Trophoblast cell (in vitro differentiated cells and primary cell): ENCODE data around the gene GPBP1L1.

Experiments used
- DNase-seq, 2 donors: peaks; one replicate each; pipeline ENCODE4 v3.0.0-alpha.2; 2016
- H2AFZ ChIP-seq: 2 replicates; pipeline ENCODE4 v1.6.1; 2013; ENCODE audit warnings: low read length, moderate library complexity, mild to moderate bottlenecking; ENCODE audit not compliant: insufficient read depth, poor library complexity
- H2AK5ac ChIP-seq: 2 replicates; pipeline ENCODE4 v1.6.1; 2013; ENCODE audit warnings: mild to moderate bottlenecking, low read length
- H2BK120ac ChIP-seq: 2 replicates; pipeline ENCODE4 v1.6.1; 2013; ENCODE audit warnings: low read length, mild to moderate bottlenecking, moderate library complexity; ENCODE audit not compliant: insufficient read depth, poor library complexity
- H2BK12ac ChIP-seq: 2 replicates; pipeline ENCODE4 v1.6.1; 2013; ENCODE audit warnings: mild to moderate bottlenecking, low read length, moderate library complexity
- H2BK5ac ChIP-seq: 2 replicates; pipeline ENCODE4 v1.6.1; 2013; ENCODE audit warnings: low read length, low read depth, moderate library complexity, mild to moderate bottlenecking; ENCODE audit not compliant: poor library complexity
- H3K14ac ChIP-seq: 2 replicates; pipeline ENCODE4 v1.6.1; 2013; ENCODE audit warnings: mild to moderate bottlenecking, low read length
- H3K18ac ChIP-seq: 2 replicates; pipeline ENCODE4 v1.6.1; 2013; ENCODE audit warnings: mild to moderate bottlenecking, low read length
- H3K23ac ChIP-seq: 2 replicates; pipeline ENCODE4 v1.6.1; 2013; ENCODE audit warnings: low read length
- H3K27ac ChIP-seq: 2 replicates; pipeline ENCODE4 v1.5.1; 2013; ENCODE audit warnings: low read depth, mild to moderate bottlenecking, inconsistent platforms, low read length, moderate library complexity
- H3K27me3 ChIP-seq: 2 replicates; pipeline ENCODE4 v1.6.1; 2013; ENCODE audit warnings: inconsistent platforms, mild to moderate bottlenecking, low read length, moderate library complexity; ENCODE audit not compliant: insufficient read depth
- H3K36me3 ChIP-seq, 2 experiments: 1 replicate in 1 of 2; 2 replicates in 1 of 2; pipeline ENCODE4 v1.6.1; 2013; ENCODE audit warnings: low read length in 2 of 2, mild to moderate bottlenecking in 2 of 2, moderate library complexity in 1 of 2; ENCODE audit not compliant: insufficient read depth in 2 of 2, control insufficient read depth in 1 of 2
- H3K4ac ChIP-seq: 2 replicates; pipeline ENCODE4 v1.6.1; 2013; ENCODE audit warnings: low read depth, mild to moderate bottlenecking, low read length, moderate library complexity
- H3K4me1 ChIP-seq, 2 experiments: 1 replicate in 1 of 2; 2 replicates in 1 of 2; pipeline ENCODE4 v1.6.1; 2013; ENCODE audit warnings: low read length in 2 of 2, mild to moderate bottlenecking in 2 of 2, moderate library complexity in 1 of 2; ENCODE audit not compliant: insufficient read depth in 2 of 2, control insufficient read depth in 1 of 2
- H3K4me2 ChIP-seq: 2 replicates; pipeline ENCODE4 v1.6.1; 2013; ENCODE audit warnings: inconsistent platforms, mild to moderate bottlenecking, low read length, moderate library complexity
- H3K4me3 ChIP-seq: 2 replicates; pipeline ENCODE4 v1.5.1; 2013; ENCODE audit warnings: mild to moderate bottlenecking, low read depth, low read length, inconsistent platforms
- H3K79me1 ChIP-seq: one replicate; pipeline ENCODE4 v1.6.1; 2013; ENCODE audit warnings: low read length
- H3K79me2 ChIP-seq: 2 replicates; pipeline ENCODE4 v1.6.1; 2013; ENCODE audit warnings: low read length, mild to moderate bottlenecking; ENCODE audit not compliant: control insufficient read depth, insufficient read depth, poor library complexity
- H3K9ac ChIP-seq: 2 replicates; pipeline ENCODE4 v1.6.1; 2013; ENCODE audit warnings: mild to moderate bottlenecking, low read length
- H3K9me3 ChIP-seq: 2 replicates; pipeline ENCODE4 v1.6.1; 2013; ENCODE audit warnings: low read depth, mild to moderate bottlenecking, control low read depth, inconsistent platforms, low read length; ENCODE audit not compliant: insufficient read depth
- H4K12ac ChIP-seq: 2 replicates; pipeline ENCODE4 v1.6.1; 2013; ENCODE audit warnings: low read depth, mild to moderate bottlenecking, low read length, moderate library complexity
- H4K8ac ChIP-seq: 2 replicates; pipeline ENCODE4 v1.6.1; 2013; ENCODE audit warnings: low read depth, mild to moderate bottlenecking, low read length, moderate library complexity
- H4K91ac ChIP-seq: one replicate; pipeline ENCODE4 v1.6.1; 2013; ENCODE audit warnings: low read depth, mild to moderate bottlenecking, low read length, moderate library complexity
- WGBS: extraction: QIAGEN DNeasy Blood & Tissue Kit; methylation state at CpG from one replicate; pipeline ENCODE4 v1.1.7; 2013; ENCODE audit warnings: missing lambda C conversion rate; ENCODE audit not compliant: insufficient read length, insufficient coverage; ENCODE audit errors: extremely low coverage; 5-methylcytosine and 5-hydroxymethylcytosine counted together

The GPBP1L1 gene

DNA sequence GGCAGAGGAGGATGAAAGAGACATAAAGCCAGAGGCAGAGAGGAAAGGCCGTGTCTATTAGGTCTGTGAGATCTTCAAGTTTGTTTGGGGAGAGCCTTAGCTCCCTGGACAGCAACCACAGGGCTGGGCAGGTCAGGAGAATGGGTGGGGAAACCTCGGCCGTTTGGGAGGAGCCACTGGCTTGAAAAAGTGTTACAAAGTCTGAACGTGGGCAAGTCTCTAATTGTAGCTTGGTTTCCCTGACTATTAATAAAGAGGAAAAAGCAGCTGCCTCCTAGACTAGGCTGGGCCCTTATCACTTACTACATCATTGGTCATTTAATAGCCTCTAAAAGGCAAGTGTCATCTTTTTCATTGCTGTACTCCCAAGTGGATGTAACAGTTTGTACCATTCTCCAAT is 62.4 kb downstream of the GPBP1L1 start, which contains the start of gene CCDC17:
Gene CCDC17 (minus strand): TSS at position 83 of the 400 bp plus-strand sequence. CDS start 145 bp downstream, outside the sequence.
- H2AK5ac ChIP-seq, result no peak within 1 kb of the TSS
- H4K91ac ChIP-seq, result no peak within 1 kb of the TSS
- no peak within 1 kb of the TSS for H3K27ac ChIP-seq
- H2BK12ac ChIP-seq, result no peak within 1 kb of the TSS
- no peak for DNase-seq
- H3K14ac ChIP-seq, result no peak within 1 kb of the TSS
- no peaks in the 10 kb centered on the region for H3K79me2 ChIP-seq
- H4K12ac ChIP-seq, result no peak within 1 kb of the TSS
- H3K23ac ChIP-seq, result no peak within 1 kb of the TSS
- no peak within 1 kb of the TSS for H3K4me2 ChIP-seq
- H3K36me3 ChIP-seq, result peaks cover 46 to 54% of the 10 kb centered on the region in 2 experiments
- no peak within 1 kb of the TSS for H3K4me3 ChIP-seq
- WGBS, result no CpG with 5 or more reads among the region's 4 CpGs
- H2BK120ac ChIP-seq, result no peak within 1 kb of the TSS
- no peak within 1 kb of the TSS for H3K9ac ChIP-seq
- H4K8ac ChIP-seq, result no peak within 1 kb of the TSS
- no peaks in the 10 kb centered on the region for H3K4me1 ChIP-seq
- H3K4ac ChIP-seq, result no peak within 1 kb of the TSS
- H3K27me3 ChIP-seq, result no peaks in the 10 kb centered on the region
- no peak within 1 kb of the TSS for H2BK5ac ChIP-seq
- no peaks in the 10 kb centered on the region for H3K9me3 ChIP-seq
- H2AFZ ChIP-seq, result no peak within 1 kb of the TSS
- H3K79me1 ChIP-seq, result no peaks in the 10 kb centered on the region
- no peak within 1 kb of the TSS for H3K18ac ChIP-seq

DNA sequence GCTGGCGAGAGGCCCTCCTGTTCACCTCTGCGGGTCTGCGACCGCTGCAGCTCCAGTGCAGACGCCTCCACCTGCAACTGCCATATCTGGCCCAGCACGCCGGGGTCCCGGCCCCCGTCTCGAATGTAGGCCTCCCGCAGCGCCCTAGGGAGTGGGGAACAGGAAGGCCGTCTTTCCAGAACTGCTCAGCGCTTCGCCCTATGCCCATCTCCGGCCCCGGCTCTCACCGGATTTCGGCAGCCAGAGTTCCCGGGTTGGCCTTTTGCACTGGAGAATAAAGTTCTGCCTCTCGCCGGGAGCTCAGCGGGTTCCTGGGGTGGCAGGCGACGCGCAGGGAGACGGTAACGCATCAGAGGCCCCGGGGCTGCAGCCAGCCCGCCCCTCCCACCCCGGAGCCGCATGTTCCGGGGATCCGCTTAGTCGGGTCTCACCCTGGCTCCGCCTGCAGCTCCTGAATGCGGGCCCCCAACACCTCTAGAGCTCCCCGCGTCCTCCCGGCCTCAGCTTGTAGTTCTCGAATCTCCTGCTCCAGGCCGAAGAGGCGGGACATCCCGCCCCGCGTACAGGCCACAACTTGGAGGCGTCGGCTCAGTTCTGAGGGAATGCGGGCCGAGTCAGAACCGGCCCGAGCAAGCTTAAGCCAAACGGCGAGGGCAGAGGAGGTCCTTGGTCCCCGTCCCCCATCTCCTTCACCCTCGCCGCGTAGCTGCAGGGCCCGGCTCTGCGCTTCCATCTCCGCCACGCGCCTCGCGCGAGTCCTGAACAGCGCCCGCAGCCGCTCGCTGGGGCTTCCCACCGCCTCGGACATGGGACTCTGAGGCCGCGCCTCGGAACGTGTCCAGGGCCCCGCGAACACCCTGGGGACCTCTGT is 63.6 kb downstream of the GPBP1L1 start:
- Histone ChIP-seq H3K4ac (no peak overlapping the region), H2BK5ac (no peak overlapping the region), H3K36me3 (peaks cover 42 to 52% of the 10 kb centered on the region in 2 experiments), H3K9me3 (no peaks in the 10 kb centered on the region), H4K91ac (no peak overlapping the region), H3K9ac (no peak overlapping the region), H3K79me1 (no peaks in the 10 kb centered on the region), H3K27me3 (no peaks in the 10 kb centered on the region), H3K23ac (no peak overlapping the region), H3K18ac (no peak overlapping the region), H2BK12ac (no peak overlapping the region), H3K4me2 (no peak overlapping the region), H3K4me3 (no peak overlapping the region), H3K4me1 (no peaks in the 10 kb centered on the region), H4K8ac (no peak overlapping the region), H2AFZ (no peak overlapping the region), H3K14ac (no peak overlapping the region), H2AK5ac (no peak overlapping the region), H2BK120ac (no peak overlapping the region), H3K27ac (no peak overlapping the region), H4K12ac (no peak overlapping the region), H3K79me2 (no peaks in the 10 kb centered on the region)
- no CpG with 5 or more reads among the region's 78 CpGs for WGBS
- DNase-seq, result no peak

DNA sequence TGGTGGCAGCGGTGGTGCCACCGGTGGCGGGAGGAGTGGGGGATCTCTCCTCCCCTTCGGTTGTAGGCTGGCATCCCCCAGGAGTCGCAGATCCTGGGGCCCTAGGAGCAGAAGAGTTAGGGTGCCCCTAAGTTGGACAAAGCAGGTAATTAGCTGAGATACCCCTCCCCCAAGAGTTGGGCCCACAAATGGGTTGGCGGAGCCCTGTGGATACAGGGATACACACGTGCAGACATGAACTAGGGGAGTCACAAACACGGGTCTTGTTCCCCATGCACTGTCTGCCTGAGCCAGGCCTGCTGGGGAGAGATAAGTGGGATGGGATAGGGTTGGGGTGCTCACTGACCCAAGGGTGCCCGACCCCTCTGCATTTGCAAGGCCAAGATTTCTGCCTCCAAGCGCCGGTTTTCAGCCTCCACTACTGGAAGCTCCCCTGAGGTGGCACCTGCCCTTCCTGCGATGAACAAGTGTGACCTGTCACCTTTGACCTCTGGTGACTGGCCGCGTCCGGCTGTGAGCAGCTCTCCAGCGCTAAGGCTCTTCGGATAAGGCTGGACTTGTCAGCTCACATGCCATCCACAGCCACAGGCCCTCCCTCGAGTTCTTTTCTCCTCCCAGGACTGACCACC is 64.3 kb downstream of the GPBP1L1 start:
- Histone ChIP-seq H3K9me3 (no peaks in the 10 kb centered on the region), H3K23ac (no peak overlapping the region), H2BK5ac (no peak overlapping the region), H3K79me2 (no peaks in the 10 kb centered on the region), H4K12ac (no peak overlapping the region), H2AFZ (no peak overlapping the region), H3K27ac (no peak overlapping the region), H4K91ac (no peak overlapping the region), H3K27me3 (no peaks in the 10 kb centered on the region), H2BK12ac (no peak overlapping the region), H3K4me1 (no peaks in the 10 kb centered on the region), H4K8ac (no peak overlapping the region), H3K79me1 (no peaks in the 10 kb centered on the region), H3K14ac (no peak overlapping the region), H3K4ac (no peak overlapping the region), H3K4me3 (no peak overlapping the region), H3K4me2 (no peak overlapping the region), H3K36me3 (peaks cover 44 to 59% of the 10 kb centered on the region in 2 experiments), H2AK5ac (no peak overlapping the region), H2BK120ac (no peak overlapping the region), H3K9ac (no peak overlapping the region), H3K18ac (no peak overlapping the region)
- no peak for DNase-seq
- WGBS, result no CpG with 5 or more reads among the region's 18 CpGs

DNA sequence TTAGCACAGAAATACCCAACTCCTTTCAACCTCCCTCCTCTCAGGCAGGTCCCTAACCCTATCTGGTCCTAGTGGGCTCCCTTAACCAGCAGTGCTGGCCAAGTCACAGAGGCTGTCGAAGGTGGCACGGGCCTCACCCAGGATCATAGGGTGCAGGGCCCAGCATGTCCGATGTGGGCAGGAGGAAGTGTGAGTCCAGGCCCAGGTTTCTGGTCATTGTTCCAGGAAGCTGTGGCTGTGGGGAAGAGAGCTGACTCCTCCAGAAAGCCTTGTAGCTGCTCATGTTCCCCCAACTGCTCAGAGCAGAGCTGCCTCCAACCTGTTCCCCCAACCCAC is 64.9 kb downstream of the GPBP1L1 start:
- H4K91ac ChIP-seq, result no peak overlapping the region
- H3K27ac ChIP-seq, result no peak overlapping the region
- H3K27me3 ChIP-seq, result no peaks in the 10 kb centered on the region
- no peak overlapping the region for H3K4me3 ChIP-seq
- H3K23ac ChIP-seq, result no peak overlapping the region
- no peak overlapping the region for H3K18ac ChIP-seq
- no peak overlapping the region for H4K12ac ChIP-seq
- no peaks in the 10 kb centered on the region for H3K4me1 ChIP-seq
- H2BK120ac ChIP-seq, result no peak overlapping the region
- H3K79me1 ChIP-seq, result no peaks in the 10 kb centered on the region
- no peak overlapping the region for H4K8ac ChIP-seq
- no peak overlapping the region for H3K9ac ChIP-seq
- H3K9me3 ChIP-seq, result no peaks in the 10 kb centered on the region
- H3K4me2 ChIP-seq, result no peak overlapping the region
- no CpG with 5 or more reads among the region's 3 CpGs for WGBS
- no peak overlapping the region for H2AFZ ChIP-seq
- H3K79me2 ChIP-seq, result no peaks in the 10 kb centered on the region
- H2BK5ac ChIP-seq, result no peak overlapping the region
- peaks cover 47 to 61% of the 10 kb centered on the region in 2 experiments for H3K36me3 ChIP-seq
- DNase-seq, result no peak
- no peak overlapping the region for H3K4ac ChIP-seq
- no peak overlapping the region for H2BK12ac ChIP-seq
- no peak overlapping the region for H3K14ac ChIP-seq
- no peak overlapping the region for H2AK5ac ChIP-seq
